NOMO-1 treated with dmso at 0.1 percent for 144 hours (cell line): ENCODE results near the gene IL24.
"Not testable (repeated sequence)": the region's sequence is repeated elsewhere in the genome, so short reads cannot be mapped to it uniquely, and the experiment has no call there.

Experiments
- DNase-seq: peaks from one replicate; lab custom pipeline; 2025; ENCODE audit not compliant: unreplicated experiment; lab: John Stamatoyannopoulos, UW

The IL24 gene

DNA sequence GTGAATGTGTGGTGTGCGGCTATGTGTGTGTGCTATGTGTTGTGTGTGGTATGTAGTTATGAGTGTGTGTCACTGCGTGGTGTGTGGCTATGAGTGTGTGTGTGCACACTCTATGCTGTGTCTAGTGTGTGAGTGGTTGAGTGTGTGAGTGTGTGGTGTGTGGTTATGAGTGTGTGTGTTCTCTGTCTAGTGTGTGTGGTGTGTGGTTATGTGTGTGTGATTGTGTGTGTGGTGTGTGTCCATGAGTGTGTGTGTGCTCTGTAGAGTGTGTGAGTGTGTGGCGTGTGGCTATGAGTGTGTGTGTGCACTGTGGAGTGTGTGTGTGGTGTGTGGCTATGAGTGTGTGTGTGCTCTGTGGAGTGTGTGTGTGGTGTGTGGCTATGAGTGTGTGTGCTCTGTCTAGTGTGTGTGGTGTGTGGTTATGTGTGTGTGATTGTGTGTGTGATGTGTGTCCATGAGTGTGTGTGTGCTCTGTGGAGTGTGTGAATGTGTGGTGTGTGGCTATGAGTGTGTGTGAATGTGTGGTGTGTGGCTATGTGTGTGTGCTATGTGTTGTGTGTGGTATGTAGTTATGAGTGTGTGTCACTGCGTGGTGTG lies 26.8 kb downstream of the IL24 start:
- not testable (repeated sequence) for DNase-seq

DNA sequence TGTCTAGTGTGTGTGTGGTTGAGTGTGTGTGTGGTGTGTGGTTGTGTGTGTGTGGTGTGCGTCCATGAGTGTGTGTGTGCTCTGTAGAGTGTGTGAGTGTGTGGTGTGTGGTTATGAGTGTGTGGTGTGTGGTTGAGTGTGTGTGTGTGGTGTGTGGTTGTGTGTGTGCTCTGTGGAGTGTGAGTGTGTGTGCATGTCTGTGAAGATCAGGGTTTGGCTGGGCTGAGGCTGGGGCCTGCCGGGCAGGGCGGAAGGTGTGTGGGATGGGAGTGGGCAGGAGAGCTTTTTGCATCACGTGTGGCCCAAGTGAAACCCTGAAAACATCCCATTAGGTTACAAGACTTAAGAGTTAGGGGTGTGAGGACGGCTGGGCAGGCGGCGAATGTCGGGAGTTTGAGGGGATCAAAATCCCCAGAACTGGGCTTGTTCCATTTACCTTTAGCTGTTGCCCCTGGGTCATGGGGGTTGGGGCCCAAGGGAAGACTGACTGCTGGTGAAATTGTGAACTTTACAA lies 27.4 kb downstream of the IL24 start:
- no peak for DNase-seq

DNA sequence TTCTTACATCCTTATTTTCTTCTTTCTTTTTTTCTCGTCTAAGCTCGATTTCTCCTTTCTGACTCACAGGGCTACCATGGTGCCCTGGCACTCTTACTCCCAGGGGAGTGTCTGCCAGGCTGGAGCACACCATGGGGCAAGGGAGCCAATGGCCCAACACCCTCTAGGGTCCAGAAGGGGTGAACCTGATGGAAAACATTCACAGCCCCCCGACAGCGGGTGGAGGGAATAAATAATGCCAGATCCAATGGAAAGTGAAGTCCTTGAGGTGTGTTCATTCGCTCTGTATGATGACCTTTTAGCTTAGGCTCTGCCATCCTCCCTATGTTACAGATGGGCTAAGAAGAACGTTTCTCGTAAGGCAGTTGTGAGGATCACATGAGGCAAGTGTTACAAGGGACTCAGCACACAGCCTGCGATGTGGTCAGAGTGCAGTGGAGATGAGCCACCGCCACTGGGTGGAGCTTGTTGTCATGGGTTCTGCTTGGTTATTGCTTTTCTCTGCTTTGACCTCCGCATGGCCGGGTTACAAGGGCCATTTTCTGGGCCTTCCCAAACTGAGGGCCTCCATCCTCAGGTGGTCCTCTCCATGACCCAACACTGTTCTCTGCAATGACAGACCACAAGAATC lies 28.0 kb downstream of the IL24 start:
- no peak for DNase-seq

DNA sequence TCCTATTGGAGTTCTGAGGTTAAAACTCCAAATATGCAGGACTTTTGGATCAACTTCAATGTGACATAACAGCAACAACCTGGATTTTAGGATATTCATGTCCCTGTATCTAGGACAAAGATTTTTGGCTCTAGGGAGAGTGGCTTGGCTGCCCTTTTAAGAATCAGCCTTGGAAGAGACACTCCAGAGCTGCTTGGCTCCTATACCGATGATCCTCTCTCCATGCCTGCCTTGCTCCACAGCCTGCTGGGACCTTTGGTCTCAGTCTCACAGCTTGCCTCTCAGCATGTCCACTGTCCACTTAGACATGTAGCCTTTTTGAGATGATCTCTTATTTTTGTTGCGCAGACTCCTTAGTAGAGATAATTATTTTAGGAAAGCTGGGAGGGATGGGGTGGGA lies 29.0 kb downstream of the IL24 start:
- no peak for DNase-seq

DNA sequence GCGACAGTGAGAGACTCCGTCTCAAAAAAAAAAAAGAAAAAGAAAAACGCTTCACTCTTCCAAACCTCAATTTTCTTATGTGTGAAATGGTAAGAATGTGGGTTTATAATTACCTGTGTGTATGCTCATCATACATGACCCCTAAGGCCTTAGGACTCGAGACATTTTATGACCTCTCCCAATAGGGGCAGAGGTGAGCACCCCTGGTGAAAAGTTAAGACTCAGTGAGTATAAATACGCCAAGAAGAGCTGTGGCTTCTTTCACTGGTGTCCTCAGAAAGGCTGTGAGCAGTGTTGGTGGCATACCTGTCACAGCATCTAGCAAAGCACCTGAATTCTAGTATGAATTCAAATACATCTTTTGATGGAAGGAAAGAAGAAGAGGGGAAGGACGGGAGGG lies 32.3 kb downstream of the IL24 start:
- DNase-seq = no peak

DNA sequence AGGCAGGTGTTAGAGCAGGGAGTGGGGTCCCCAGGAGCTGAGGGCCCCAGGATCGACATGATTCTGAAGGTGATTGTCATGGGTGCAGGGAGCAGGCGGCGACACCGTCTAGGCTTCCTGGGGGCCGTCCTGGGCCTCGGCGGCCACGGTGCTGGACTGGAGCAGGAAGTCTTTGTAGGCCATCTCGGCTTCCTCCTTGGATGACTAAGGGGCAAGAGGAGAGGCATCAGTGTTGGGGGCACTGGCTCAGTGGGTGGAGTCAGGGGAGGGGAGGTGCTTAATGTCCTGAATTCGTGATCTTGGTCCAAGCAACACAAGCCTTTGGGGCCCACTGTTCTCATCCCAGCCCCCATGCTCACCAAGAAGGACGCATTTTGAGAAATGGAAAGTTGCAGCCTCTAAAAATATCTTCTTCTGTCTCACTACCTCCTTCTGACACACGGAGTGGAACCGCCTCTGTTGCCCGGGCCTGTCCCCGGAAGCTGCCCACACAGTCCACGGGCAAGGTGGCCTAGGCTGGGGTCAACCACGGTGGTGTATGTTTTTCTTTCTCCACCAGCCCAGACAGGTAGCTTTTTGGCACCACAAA lies 33.1 kb downstream of the IL24 start:
- DNase-seq = peak; percentile 58

DNA sequence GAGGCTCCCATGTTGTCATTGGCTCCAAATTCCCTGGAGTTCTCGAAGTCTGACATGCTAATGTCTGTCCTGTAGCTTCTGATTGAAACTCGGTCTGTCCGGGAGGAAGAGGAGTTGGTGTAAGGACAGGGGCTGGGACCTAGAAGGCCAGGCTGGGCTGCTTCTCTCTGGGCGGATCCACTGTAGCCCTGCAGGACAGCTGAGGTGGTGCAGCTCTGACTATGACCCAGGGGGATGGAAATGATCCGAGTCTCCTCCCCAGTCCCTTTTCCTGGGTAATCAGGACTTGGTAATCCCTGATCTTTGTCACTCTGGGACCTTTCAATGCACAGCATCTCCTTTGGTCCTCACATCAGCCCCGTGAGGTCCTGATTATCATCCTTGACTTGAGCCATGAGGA lies 34.5 kb downstream of the IL24 start:
- no peak for DNase-seq

DNA sequence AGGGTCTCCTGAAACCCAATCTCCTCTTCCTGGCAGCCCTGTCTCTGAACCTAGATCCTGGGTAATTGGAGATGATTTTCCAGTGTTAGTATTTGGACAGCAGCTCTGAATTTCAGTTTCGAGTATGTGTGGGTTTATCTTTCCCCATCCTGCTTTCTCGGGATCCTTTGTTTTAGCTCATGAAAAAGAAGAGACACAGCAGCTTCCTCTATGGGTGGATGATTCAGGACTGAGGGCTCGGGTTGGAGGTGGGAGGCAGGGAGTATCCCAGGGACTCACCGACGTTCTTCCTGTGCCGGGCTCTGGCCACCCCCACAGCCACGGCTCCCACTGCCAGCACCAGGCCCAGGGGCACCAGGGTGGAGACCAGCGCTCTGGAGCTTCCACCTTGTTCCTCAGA lies 34.9 kb downstream of the IL24 start:
- DNase-seq = no peak

DNA sequence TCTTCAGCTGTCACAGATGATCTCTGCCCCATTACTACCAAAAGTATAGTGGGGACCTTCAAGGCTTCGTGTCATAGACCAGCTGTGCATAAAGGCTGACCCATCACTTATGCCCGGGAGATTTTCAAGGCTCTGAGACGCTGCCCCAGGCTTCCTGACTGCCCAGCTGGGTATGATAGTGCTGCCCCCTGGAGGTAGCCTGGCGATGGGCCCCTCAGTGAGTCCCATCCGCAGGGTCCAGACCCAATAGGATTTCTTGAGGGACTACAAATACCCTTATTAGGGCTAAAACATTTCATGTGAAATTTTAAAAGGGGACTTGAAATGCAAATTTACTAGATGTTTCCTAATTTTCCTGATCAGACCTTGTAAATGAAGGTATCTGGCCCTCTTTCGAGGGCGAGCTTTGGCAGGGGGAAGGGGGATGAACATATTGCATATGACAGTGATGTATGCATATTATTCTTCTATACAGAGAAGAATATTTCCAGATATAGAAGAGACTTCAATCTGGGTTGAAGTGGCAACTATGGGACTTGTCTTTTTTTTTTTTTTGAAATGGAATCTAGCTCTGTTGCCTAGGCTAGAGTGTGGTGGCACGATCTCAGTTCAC lies 36.2 kb downstream of the IL24 start:
- DNase-seq = no peak

DNA sequence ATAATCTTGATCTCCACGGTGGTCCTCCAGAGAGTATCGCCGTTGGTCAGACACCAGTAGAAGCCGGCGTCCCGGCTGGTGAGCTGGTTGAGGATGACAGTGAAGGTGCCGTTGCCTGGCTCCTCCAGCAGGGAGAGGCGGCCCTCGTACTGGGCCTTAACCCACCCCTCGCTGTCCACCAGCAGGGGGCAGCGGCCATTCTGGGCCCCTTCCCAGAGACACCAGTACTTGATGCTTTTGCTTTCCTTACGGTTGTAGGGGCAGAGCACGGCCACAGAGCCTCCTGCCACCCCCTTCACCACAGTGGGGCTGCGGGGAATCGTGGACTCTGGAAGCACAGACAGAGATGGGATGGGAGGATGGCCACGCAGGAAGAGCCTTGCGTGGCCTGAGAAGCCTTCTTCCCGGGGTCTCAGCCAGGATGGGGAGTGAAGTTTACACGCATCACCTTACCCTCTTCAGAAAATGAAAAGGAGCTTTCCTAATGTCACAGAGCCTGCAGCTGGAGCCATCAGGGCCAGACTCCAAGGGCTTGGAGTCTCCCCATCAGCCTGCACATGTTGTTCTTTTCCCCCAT lies 38.3 kb downstream of the IL24 start:
- peak; percentile 21 for DNase-seq

DNA sequence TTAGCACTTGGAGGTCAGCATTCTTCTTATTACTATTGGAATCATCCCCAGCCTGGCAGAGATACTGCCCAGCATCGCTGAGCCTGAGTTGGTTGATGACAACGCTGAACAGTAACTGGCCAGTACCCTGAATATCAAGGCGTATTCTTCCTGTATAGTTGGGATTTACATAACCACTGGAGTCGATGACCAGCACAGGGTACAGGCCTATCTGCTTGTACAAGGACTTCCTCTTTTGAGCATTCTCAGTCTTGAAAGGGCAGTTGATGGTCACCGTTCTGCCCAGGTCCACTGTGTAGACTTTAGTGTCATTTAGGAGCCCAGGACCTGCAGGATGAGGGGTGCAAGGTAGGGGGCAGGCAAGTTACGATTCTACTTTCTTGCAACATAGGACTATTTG lies 40.2 kb downstream of the IL24 start:
- DNase-seq = no peak

DNA sequence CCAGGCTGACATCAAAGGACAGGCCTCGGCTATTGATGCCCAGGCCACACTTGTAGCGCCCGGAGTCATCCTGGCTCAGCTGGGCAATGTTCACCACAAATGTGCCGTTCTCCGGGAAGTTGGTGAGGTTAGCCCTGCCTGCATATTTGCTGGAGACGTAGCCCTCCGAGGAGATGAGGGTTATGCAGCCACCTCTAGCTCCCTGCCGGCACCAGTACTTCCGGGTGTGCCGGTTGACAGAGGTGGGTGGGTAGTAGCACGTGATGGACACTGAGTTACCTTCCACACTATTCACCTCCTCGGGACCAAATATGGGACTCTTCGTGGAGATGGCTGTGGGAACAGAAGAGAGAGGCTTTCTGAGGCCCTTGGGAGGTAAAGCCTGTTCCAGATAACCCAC lies 41.9 kb downstream of the IL24 start:
- DNase-seq = no peak

DNA sequence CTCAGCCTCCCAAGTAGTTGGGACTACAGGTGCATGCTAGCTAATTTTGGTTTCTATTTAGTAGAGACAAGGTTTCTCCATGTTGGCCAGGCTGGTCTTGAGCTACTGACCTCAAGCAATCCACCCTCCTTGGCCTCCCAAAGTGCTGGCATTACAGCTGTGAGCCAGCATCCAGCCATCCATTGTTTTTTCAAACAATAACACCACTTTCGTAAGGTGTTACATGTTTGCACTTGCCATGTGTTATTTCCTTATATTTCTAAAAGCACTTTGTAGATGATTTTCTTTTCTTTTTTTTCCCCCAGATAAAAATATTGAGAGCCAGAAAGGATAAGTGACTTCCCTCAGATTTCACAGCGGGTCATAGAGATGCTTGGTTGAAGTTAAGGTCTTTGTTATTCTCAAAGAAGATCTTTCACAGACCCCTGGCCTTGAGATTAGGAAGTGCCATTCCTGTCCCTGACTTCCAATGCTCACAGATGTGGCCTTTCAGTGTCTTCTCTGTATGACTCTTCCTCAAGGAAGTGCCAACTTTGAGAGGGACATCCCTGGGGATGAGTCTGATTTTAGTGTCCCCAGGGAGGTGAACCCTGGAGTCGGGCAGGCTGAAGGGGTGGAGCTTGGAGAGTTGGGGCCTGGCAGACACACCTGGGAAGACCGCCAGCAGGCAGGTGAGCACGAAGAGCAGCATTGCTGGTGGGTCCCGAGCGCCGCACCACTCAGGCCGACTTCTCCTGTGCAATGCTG lies 42.8 kb downstream of the IL24 start:
- no peak for DNase-seq

DNA sequence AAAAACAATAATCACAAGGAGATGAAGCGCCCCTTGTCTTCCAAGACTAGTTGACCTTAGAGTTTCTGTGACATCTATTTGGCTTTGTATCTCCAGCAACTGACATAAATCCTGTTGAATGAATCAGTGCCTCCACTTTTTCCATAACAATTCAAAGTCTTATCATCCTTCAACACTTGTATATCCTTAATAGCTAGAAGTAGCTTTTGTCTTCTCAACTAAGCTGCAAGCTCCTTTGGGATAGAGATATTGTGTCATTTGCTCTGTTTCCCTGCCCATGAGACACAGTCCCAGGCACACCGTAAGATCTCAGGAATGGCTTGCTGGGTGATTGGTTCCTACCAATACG lies 43.3 kb downstream of the IL24 start:
- no peak for DNase-seq

DNA sequence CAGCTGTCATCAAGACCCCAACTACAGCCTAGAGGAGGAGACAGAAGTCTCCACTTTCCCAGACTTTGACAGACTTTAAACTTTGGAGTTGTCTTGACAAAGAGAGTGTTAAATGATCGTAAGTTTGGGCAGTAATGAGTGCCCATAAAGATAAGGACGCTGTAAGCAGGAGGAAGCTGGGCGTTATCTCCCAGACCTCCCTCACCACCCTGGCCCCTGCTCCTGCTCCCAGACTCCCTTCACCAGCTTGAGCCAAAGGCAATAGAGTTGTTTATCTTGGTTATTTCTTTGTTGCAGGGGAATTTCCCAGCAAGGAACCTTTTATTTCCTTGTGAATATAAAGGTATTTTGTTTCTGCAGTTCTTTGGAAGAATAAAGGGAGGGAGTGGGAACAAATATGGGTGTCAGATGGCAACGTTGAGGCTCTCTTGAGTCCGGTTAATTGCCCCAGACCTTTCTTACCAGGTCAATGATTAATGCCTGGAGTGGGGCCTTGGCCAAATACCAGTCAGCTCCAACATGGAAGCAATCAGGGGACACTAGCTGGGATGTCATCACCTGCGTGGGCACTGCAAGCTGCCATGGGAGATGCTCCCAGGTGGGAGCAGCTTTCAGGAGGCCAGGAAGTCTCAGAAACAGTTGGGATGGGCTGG lies 44.6 kb downstream of the IL24 start:
- no peak for DNase-seq

DNA sequence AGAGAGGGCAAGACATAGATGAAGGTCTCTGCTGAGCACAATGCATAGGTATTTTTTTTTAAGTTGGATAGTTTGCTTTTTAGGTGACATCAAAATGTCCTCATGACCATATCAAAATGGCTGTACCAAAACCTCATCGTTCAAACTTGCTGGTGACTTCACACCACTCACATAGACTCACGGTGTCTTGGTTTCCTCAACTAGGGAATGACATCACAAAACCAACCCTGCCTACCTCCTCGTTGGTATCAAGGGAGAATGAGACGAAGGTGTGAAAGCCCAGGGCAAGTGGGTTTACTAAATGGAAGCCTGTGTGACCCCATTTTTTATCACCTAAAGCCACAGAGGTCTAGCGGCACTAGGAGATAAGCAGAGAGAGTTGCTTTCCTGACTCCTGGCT lies 47.5 kb downstream of the IL24 start:
- DNase-seq = no peak

DNA sequence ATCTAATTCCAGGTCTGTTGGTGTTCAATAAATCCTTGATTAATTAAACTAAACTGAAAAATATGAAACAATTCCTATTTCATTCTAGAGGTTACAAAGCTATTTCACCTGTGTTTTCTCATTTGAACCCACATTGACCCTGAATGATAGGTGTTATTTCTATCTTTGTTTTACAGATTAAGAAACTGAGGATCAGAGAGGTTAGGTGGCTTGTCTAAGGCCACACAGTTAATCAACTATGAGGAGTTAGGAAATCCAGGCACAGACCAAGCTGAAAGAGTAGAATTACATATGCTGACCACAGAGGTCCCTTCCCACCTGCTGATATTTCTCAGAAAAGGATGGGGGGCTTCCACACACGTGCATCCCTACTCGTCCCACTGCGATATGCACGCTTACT lies 48.5 kb downstream of the IL24 start:
- no peak for DNase-seq

DNA sequence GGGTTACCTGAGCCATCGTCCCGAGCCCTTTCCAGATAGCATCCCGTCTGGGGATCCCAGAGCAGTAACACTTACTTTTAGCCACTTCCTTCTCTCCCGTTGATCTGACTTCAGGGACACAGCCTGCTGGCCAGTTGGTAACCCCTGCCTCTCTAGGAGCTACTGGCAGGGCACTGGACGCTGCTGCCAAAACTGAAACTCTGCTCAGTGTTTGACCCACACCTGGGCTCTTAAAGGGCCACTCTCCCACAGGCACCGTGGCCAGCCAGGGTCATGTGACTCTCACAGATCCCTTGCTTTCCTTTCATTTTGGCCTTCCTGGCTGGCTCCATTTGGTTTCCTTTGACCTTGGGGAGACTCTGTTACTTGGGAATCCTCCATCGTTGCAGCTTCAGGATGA lies 49.0 kb downstream of the IL24 start, which contains the start of gene PIGR:
PIGR (minus strand) TSS at position 206 of the 400 bp plus-strand sequence. CDS start 5,935 bp downstream, outside the sequence.
- no peak for DNase-seq

DNA sequence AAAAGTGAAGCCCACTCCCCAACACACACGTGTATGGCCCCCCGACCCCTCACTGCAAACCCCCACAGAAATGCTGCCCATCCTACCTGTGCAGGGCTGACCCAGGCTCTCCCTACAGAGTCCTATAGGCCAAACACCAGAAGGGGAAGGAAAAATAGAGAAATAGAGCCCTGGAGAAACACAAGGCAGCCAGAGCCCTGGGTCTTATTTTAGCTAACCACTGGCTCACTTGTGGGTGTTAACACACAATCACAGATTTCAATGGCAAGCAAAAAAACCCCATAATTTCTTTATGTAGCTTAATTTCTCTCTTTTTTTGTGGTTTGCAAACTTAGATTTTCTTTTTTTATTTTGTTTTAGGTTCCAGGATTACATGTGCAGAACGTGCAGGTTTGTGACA lies 50.0 kb downstream of the IL24 start:
- DNase-seq = no peak

DNA sequence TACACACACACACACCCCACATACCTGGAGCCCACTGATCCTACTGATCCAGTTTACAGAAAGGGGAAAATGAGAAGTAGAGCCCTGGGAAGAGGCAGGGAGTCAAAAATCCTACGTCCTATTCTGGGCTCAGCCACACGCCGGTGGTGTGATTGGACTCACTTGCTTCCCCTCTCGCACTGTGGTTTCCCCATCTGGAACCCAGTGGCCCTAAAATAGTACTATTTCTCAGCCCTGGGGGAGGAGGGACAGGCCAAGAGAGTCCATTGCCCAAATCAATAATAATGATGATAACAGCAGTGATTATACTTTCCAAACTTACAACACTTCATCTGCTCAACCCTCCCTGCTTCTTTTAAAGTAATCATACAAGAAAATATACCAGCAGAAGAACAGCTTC lies 52.0 kb downstream of the IL24 start:
- peak; percentile 21 for DNase-seq

DNA sequence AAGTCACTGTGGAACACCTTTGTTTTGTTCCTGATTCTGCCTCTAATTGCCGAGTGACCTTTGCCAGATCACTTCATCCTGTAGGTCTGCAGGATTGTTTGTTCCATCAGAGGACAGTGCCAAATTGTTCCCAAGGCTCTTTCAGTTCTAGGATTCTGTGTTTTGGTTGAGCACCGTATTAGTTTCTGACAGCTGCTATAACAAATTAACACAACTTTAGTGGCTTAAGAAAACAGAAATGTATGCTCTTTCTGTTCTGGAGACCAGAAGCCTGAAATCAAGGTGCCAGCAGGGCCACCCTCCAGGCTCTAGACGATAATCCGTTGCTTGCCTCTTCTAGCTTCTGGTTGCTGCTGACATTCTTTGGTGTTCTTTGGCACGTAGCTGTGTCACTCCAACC lies 52.4 kb downstream of the IL24 start:
- DNase-seq = no peak
